Islet precursor cell (in vitro differentiated cells): ENCODE results near the gene GTPBP6.
"Not testable (repeated sequence)": the region's sequence is repeated elsewhere in the genome, so short reads cannot be mapped to it uniquely, and the experiment has no call there.

ENCODE experiments used
- DNase-seq: peaks from one replicate; pipeline ENCODE4 v3.0.0-alpha.2; 2018

Gene GTPBP6

DNA sequence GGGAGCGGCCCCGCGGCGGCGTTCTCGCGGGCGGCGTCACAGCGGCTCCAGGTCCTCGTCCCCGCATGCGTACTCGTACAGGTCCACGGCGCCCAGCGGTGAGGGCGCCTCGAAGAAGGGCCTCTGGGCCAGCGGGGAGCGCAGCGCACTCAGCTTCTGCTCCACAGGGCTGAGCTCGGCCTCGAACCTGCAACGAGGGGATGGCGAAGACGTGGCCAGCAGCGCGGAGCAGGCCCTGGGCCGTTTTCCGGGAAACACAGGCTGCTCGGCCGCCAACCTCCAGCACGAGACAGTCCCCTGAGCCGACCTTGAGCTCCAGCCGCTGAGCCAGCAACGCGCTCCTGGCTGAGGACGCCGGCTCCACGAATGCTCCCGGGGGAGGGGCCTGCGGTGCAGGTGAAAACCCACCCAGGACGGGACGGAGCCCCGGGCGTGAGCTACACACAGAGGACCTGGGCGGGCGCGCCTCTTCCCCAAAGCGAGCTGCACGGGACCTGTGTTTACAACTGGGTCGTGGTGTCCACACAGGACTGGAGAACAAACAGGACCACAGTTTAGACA is 15.8 kb upstream of the GTPBP6 start:
- DNase-seq = no peak

DNA sequence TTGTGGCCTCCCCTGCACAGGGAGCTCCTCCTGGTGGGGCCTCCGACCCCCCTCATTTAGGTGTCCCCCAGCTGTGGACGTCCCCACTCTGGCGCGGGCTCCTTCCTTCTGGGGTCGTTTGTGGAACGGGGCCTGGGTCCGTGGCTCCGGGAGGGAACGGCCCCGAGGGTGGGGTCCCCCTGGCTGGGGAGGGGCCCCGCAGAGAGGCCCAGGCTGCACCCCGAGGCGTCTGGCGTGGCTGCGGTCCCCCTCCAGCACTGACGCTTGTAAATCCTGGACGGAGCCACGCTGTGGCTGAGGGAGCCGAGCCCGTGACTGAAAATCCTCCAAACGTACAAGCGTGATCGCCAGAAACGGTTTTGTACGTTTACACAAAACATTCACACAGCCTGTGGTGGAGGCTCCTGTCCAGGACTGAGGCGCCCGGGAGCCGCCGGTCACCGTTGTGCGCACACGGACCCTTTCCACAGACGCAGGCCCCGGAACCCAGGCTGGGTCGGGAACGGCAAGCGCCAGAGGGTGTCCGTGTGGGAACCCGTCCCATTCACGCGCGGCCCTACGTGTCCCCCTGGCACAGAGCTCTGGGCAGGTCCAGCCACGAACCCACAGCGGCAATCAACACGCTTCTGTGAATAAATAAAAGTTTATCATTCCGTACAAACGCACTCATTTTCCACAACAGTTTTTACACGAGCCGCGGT is 15.2 kb upstream of the GTPBP6 start:
- no peak for DNase-seq

DNA sequence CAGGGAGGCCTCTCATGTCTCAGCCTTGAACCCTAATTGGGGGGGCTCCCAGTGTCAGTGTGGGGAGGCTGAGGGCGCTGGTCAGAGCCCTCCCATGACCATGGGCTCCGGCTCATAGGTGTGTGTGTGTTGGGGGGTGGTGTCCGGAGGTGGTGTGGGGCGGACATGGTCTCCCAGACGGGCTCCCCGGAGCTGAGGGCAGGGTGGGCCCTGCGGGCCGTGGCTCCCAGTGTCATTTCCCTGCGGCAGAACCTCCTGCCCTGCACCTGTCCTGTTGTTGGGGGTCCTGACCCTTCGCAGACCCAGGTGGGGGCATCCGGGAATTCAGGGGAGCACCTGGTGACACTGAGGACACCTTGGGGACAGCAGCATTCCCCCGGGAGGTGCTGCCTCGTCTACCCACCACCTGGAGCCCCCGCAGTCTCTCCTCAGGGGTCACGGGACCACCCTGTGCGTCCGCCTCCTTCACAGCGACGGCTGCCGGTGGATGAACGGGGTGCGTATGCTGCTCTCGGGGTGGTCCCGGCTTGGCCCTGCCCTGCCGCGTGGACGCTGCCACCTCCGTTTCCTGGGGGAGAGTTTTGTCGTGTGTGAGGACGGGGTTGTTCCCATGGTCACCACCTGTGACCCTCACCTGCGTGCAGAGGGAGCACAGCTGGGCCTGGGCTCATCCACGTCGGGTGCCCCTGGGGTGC is 14.5 kb upstream of the GTPBP6 start:
- no peak for DNase-seq

DNA sequence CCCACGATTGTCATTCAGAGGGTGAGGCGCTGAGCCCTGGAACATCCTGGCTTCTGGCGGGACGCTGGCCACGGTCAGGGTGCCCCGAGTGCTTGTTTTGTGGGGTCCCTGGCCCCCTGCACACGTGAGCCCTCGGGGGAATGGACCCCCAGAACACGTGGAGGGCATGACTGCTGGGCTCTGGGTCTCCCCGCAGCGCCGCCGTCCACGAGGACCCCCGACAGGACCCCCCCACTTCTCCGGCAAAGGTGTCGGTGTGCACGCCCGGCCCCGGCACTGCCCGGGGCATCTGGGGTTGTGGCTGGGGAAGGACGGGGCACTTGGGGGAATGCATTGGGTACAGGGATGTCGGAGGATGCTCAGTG is 13.9 kb upstream of the GTPBP6 start:
- no peak for DNase-seq

DNA sequence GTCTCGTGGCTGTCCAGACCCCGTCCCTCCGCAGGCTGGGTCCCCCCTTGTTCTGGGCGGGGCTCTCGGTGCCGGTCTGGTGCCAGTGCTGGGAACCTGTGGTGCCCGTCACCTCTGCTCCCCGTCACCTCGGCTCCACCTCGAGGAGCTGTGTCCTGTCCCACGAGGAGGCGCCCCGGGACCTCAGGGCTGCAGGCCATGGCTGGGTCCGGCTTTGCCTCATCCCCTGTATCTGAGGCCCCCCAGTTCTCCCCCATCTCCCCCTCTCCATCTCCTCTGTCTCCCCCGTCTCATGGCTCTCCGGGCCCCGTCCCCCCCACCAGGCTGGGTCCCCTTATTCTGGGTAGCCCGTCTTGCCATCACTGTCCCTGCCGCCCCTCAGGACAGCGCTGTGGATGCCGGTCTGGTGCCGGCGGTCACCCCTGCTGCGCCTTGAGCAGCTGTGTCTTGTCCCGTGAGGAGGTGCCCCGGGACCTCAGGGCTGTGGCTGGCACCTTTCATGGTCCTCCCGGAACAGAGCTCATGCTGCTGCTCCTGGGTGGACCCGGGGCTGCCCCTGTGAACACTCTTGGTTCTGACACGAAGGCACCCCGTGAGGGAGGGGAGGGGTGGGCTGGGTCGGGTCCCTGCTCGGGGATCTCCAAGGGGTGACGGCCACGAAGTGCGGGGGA is 13.4 kb upstream of the GTPBP6 start:
- no peak for DNase-seq

DNA sequence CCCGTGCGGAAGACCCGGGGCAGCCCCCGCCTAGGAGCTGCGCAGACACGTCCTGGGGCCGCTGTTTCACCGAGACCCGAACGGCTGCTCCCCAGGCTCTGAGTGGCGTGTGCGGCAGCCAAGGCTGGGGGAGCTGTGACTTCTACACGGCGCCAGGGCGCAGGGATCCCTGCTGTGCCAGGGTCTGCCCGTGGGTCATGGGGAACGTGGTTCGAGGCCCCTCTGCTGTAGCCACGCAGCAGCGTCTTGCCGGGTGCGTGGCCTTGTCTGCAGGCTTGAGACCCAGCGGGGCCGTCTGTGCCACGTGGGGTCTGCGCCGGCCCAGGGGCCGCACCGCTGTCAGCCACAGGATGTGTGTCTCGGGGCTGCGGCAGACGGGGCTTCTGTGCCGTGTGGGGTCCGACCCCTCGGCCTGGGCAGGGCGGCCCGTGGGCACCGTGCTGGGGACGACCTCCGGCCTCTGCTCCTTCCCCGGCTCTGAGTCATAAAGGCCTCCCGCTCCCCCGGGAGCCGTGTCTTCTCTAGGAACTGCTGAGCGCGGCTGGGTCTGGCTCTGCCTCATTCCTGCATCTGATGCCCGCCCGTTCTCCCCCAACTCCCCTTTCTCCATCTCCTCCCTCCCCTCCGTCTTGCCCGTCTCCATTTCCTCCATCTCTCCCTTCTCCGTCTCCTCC is 12.7 kb upstream of the GTPBP6 start:
- DNase-seq = peak; percentile 83

DNA sequence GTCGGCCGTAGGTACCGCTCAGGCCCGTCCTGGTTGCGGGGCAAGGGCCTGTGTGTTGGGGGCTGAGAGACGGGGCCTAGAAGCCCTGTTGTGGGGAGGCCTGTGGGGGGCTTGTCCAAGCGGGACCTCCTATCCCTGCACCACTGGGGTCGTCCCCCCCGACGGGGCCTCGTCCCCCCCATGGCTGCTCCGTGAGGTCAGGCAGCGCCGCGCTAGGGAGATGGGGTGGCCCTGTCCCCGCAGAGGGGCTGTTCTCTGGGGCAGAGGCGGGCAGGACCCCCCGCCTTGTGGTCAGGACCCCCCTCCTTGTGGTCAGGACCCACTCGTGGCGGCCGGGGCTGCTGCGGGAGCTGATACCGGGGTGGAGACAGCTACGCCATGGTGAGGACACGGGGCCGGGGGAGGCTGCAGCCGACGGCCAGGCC is 12.1 kb upstream of the GTPBP6 start:
- DNase-seq = no peak

DNA sequence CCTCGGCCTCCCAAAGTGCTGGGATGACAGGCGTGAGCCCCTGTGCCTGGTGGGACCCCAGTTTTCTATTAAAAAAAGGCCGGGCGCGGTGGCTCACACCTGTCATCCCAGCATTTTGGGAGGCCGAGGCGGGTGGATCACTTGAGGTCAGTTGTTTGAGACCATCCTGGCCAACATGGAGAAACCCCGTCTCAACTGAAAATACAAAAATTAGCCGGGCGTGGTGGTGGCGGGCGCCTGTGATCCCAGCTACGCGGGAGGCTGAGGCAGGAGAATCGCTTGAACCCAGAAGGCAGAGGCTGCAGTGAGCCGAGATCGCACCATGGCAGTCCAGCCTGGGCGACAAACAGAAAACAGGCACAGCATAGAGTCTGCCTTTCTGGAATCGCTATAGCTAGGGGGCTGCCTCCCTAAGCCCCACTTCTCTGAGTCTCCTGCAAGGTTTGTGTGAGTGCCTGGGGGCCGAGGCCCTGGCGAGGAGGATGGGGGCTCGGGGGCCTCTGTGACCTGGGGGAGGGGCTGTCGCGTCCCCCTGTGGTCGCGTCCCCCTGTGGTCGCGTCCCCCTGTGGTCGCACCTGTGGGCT is 11.6 kb upstream of the GTPBP6 start:
- DNase-seq = not testable (repeated sequence)

DNA sequence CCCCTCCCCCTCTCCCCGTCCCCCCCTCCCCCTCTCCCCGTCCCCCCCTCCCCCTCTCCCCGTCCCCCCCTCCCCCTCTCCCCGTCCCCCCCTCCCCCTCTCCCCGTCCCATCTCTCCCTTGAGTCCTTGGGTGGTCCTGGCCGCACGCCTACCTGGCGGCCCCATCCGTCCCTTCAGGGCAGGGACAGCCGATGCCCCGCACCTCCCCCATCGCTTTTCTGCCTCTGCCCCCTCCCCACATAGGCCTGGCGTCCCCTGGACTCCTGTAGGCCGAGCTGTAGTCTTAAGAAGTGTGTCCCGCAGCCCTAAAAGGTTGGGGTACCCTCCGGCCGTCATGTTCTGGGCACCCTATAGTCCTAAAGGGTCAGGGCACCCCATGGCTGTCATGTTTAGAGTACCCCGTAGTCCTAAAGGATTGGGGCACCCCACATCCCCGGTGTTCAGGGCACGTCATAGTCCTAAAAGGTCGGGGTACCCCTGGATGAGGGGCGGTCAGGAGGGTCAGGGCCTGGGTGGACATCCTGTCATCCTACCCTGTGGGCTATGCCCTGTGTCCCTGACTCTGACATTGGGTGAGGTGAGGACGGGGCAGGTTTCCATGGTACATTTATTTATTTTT is 10.8 kb upstream of the GTPBP6 start:
- DNase-seq = no peak

DNA sequence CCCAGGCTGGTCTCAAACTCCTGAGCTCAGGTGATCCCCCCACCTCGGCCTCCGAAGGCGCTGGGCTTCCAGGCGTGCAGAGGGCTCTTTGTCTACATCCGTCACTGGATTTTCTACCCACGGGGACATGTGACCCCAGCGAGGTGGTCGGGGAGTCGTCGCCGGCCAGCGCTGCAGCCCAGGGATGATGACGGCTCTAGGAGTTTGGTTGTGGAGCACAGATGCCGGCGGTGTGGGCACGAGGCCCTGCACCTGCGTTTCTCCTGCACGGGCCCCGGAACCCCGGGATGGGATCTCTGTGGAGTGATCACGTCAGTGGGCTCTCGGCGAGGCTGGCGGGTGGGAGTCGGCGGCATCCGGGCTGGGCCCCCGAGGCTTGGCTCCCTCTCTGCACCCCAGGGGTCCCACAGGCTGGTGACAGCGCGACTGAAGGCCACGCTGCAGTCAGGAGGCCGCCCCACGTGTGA is 9.1 kb upstream of the GTPBP6 start:
- DNase-seq = no peak

DNA sequence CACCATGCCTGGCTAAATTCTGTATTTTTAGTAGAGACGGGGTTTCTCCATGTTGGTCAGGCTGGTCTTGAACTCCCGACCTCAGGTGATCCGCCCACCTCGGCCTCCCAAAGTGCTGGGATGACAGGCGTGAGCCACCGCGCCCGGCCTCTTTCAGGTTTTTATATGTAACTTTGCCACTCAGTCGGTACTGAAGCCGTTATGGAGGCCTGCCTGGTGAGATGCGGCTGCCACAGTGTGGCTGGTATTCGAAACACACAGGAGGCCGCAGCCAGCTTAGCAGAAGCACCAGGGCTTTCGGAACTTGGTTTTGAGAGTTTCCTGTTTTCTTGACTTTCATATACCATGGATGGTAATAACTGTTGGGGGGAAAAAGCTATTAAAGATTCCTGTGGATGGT is 6.1 kb upstream of the GTPBP6 start:
- DNase-seq = not testable (repeated sequence)

DNA sequence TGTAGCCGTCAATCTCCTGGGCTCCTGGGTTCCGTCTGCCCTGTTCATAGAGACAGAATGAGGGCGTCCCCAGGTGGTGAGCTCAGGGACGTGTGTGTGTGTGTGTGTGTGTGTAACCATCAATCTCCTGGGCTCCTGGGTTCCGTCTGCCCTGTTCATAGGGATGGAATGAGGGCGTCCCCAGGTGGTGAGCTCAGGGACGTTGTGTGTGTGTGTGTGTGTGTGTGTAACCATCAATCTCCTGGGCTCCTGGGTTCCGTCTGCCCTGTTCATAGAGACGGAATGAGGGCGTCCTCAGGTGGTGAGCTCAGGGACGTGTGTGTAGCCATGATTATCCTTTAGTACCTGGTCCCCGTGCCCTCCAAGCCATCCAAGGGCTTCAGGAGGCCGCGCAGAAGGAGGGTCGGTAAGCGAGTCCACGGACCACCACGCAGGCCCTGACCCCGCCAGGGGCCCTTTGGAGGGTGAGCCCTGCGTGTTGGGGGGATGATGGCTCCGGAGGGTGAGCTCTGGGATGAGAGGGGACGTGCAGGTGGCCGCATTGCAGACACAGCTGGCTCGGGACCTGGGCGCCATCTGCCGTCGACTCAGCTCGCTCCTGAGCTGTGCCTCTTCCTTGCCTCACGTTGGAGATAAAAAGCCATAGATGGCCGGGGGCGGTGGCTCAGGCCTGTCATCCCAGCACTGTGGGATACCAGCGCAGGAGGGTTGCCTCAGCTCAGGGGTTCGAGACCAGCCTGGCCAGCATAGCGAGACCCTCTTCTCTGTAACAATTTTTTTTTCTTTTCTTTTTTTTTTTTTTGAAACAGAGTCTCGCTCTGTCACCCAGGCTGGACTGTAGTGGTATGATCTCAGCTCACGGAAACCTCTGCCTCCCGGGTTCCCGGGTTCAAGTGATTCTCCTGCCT is 5.4 kb upstream of the GTPBP6 start:
- peak; percentile 82 for DNase-seq

DNA sequence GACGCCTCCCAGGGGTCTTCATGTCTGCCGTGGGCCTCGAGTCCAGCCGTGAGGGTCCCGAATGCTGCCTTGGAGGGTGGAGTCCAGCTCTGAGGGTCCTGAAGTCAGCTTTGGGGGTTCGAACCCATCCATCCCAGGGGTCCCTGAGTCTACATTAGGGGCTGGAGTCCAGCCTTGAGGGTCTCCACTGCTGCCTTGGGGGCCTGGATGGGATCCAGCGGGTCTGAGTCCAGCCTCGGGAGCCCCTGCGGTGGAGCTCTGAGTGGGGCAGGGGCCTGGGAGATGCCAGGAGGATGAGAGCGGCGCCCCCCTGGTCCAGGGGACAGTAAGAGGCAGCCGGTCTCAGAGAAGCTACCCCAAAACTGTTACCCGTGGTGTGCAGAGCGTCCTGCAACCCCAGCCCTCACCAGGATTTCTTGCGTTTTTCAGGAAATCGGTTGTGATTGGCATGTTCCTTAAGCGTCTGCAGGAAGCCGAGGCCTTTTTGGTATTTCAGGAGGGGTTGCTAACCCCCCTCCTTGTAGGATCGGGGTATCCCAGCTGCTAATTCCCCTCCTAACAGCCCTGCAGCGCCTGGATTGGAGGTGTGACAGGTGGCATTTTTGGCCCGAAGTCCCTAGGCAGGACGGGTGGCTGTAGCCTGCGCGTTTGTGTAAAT is 1.7 kb upstream of the GTPBP6 start:
- DNase-seq = no peak

DNA sequence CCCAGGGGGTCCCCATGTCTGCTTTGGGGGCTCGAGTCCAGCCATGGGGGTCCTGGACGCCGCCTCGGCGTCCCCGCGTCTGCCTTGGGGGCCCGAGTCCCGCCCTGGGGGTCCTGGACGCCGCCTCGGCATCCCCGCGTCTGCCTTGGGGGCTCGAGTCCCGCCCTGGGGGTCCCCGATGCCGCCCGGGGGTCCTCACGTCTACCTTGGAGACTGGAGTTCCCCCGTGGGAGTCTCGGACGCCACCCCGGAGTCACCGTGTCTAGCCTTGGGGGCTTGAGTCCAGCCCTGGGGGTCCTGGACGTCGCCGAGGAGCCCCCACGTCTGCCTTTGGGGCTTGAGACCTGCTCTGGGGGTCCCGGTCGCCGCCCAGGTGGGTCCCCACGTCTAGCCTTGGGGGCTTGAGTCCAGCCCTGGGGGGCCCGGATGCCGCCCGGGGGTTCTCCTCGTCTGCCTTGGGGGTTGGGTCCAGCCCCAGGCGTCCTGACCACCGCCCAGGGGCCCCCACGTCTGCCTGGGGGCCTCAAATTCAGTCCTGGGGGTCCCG is 1.1 kb upstream of the GTPBP6 start:
- no peak for DNase-seq

DNA sequence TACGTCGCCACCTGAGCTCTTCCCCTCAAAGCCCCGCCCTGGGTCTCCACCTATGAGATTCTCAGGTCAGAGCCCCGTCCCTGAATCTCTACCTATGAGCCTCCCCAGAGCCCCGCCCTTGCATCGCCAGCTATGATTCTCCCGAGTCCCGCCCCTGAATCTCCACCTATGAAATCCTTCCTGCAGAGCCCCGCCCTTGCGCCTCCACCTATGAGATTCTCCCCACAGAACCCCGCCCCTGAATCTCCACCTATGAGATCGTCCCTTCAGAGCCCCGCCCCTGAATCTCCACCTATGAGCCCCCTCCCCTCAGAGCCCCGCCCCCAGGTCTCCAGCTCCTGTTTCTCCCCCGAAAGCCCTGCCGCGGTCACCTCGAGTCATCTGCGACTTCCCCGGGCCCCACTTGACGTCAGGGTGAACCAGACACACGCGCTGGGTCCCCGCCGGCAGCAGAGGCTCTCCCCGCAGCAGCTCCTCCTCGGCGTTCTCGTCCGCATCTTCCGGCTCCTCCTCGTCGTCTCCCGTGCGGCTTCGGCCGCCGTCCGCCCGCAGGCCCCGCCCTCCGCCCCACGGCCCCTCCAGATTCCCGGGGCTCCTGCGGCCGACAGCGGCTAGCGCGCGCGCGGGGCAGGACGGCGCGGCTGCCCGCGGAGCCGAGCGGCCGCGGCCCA is 393 bp downstream of the GTPBP6 start:
- DNase-seq = peak; percentile 100

DNA sequence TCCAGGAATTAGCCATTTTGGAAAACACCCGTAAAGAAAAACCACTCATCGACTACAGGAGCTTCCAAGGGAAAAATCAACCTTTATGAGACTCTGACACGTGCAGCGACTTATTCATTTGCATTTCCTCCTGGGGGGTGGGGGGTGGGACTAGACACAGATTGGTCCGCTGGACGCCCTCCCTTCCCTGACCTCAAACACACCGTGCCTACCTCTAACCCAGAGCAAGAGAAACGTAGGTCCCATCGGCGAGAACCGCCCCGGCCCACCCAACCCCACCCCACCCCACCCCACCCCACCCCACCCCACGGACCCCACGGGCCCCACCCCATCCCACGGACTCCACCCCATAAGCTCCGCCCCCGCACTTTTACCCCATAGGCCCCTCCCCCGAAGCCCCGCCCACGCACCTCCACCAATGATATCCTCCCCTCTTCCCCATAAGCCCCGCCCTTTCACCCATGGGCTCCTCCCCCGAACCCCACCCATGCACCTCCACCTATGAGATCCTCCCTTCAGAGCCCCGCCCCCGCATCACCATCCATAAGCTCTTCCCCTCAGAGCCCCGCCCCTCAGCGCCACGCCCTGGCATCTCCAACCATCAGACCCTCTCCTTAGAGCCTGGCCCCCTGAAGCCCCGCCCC is 1.1 kb downstream of the GTPBP6 start:
- no peak for DNase-seq

DNA sequence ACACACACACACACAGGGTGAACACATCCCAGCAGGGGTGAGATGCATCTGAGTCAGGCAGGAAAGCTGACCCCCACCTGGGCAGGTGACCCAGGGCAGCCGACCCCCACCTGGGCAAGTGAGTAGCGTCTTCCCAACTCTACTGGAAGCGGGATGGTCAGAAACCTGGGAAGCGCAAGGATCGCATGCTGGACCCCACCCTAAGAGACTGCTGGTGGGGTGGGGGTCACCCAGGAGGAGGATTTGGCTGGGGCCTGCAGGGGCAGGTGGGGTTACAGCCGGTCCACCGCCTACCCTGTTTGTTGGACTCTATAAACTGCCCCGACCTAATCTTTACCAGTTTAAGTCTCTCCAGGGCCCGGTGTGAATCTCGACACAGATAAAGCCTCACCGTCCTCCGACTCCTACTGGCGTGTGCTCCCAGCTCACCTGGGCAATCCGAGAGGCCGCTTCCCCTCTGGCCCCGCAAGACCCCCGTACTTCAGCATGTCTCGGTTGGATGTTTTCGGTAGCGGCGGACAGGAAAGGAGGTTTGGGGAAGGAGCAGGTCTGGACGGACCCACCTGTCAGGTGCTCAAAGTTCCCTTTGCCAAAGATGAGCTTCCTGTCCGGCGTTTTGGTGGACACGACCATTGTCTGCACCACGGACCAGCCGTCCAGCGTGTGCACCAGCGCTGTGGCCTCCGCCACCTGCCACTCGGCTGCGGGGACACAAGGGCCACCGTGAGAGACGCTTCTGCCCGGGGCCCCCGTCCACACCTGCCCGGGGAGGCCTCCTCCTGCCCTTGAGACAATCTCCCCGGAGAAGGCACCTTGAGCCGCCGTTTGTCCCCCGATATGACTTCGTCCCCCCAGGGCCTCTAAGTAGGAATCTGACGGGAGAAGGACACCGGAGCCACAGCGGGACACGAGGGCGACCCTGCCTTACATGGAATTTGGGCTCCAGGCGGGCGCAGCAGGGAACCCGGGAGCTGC is 2.0 kb downstream of the GTPBP6 start:
- DNase-seq = no peak
